Measurements from ENCODE around the gene C20orf204. TPM values are rescaled to one million over a fixed set of nuclear protein-coding genes. Genes with fewer than 3 reads are reported as not detected.

Gene C20orf204
- total and polyA plus RNA-seq, 10 of the 15 experiments (the other 5 are each of a cell fraction or from before 2014, with no cell fraction given), result 0.24 to 56.0 (median 12.4) TPM

DNA sequence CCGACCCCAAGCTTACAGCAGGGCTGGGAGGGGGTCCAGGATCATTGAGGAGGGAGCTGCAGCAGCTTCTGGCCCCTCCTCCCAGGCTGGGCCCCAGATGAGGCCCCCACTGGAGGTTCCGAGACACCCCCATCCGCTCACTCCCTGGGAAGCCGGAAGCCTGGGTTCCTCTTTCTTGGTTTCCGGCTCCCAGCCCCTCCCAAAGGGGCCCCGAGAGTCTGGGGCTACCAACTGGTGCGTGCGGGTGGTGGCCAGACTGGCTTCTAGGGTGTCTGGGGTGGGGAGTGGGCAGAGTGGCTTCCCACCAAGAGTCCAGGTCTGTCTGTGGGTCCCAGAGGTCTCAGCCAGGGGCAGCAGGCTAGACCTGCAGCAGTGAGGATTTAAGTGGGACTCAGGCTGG, 41.1 kb downstream of the C20orf204 start:
- in situ Hi-C loops (cut with MboI) (no loop called here), intact Hi-C loops (cut with micrococcal nuclease; ENCODE audit: unreplicated experiment) (no loop called here)
- SMC1A ChIA-PET (ENCODE audit: uncharacterized antibody, unreplicated experiment), result interaction anchor here (2.8 kb wide), 1 partner anchor 11 kb away, joined by 10 read pairs; no protein-coding TSS in a partner anchor
- no TSS peak for BruUV-seq (replicated peaks)
- Histone ChIP-seq H3K27me3 (replicated peaks in 1 of 2; ENCODE audit: control insufficient read depth in 2 of 2, insufficient read depth in 2 of 2, low read length in 1 of 2) (no peaks in the 10 kb centered on the region), H3K9me3 (replicated peaks; ENCODE audit: control insufficient read depth, insufficient read depth, low read length) (no peaks in the 10 kb centered on the region), H3K4me2 (ENCODE audit: control insufficient read depth, insufficient read depth) (peak overlapping the region; percentile 97), H3K27ac (ENCODE audit: control insufficient read depth, insufficient read depth) (peak overlapping the region; percentile 85), H2AFZ (ENCODE audit: control insufficient read depth, low read depth, low read length) (no peak overlapping the region), H3K4me3 (peak overlapping the region; percentile 83), H3K9ac (ENCODE audit: control insufficient read depth, insufficient read depth, low read length) (peak overlapping the region; percentile 91), H3K4me1 (ENCODE audit: control insufficient read depth, insufficient read depth, low read length) (peaks cover 19% of the 10 kb centered on the region; the same call in 1 of the 2 replicates), H3K79me2 (ENCODE audit: control insufficient read depth, insufficient read depth, low read length) (peaks cover 30% of the 10 kb centered on the region), H3K36me3 (ENCODE audit: control insufficient read depth in 2 of 2, insufficient read depth in 2 of 2, low read length in 1 of 2) (peaks cover 3 to 18% of the 10 kb centered on the region in 2 experiments), H4K20me1 (ENCODE audit: control insufficient read depth, insufficient read depth) (no peaks in the 10 kb centered on the region)
- ATAC-seq (peak; percentile 54), FAIRE-seq (no peak), DNase-seq (ENCODE audit: low read depth, low spot score) (no peak)
- RAD21 ChIA-PET (ENCODE audit: unreplicated experiment), result interaction anchor here (1.2 to 2.3 kb wide), 4 partner anchors 11 to 36 kb away, joined by 4 to 7 read pairs (median 4); no protein-coding TSS in a partner anchor
- 0% methylated on average over 8 of the region's 8 CpGs for WGBS (ENCODE audit: insufficient coverage, insufficient replicate concordance, low lambda C conversion rate, missing lambda C conversion rate)
- CTCF ChIA-PET, result interaction anchor here (1.1 to 3.9 kb wide), 5 partner anchors 10 to 38 kb away, joined by 3 to 22 read pairs (median 7); no protein-coding TSS in a partner anchor
- POLR2A ChIA-PET, result interaction anchor here (1.1 to 3.2 kb wide), 6 partner anchors 12 to 38 kb away, joined by 4 to 10 read pairs (median 8); no protein-coding TSS in a partner anchor
- TF ChIP-seq MYC (IDR thresholded peaks at IDR 0.05; ENCODE audit: insufficient read depth, insufficient read length, insufficient replicate concordance, low read length, severe bottlenecking) (no peak), CEBPB (IDR thresholded peaks at IDR 0.05; ENCODE audit: borderline replicate concordance in 1 of 2, low read depth in 2 of 2, low read length in 2 of 2) (no peak), NR2F1 (conservative IDR thresholded peaks at IDR 0.05) (no peak; the same call in 1 of the 2 replicates), YBX1 (IDR thresholded peaks at IDR 0.05) (no peak), ZZZ3 (IDR thresholded peaks at IDR 0.05; ENCODE audit: control insufficient read depth, insufficient read length, low read depth) (no peak), NFXL1 (IDR thresholded peaks at IDR 0.05; ENCODE audit: borderline replicate concordance) (no peak), SMAD5 (IDR thresholded peaks at IDR 0.05; ENCODE audit: low read depth) (no peak), DPF2 (IDR thresholded peaks at IDR 0.05) (peak; percentile 48; the same call in 1 of the 2 replicates), SRF (IDR thresholded peaks at IDR 0.05; ENCODE audit: low read depth in 2 of 2, low read length in 2 of 2) (no peak), CHD4 (IDR thresholded peaks at IDR 0.05) (no peak), SMARCA5 (IDR thresholded peaks at IDR 0.05) (no peak), CREB1 (IDR thresholded peaks at IDR 0.05; ENCODE audit: low read depth) (0 out of 2 replicates have a peak, but pooled peaks have one; percentile 29), TCF12 (IDR thresholded peaks at IDR 0.05; ENCODE audit: low read depth, low read length) (no peak), KAT2A (conservative IDR thresholded peaks at IDR 0.05; ENCODE audit: control insufficient read depth, low read depth, low read length) (no peak), TAF1 (IDR thresholded peaks at IDR 0.05; ENCODE audit: borderline replicate concordance, low read depth, low read length) (0 out of 2 replicates have a peak, but pooled peaks have one; percentile 39), POLR2A (IDR thresholded peaks at IDR 0.05; ENCODE audit: low read depth, low read length) (peak; percentile 60)
- TF ChIP-seq, protein P1, sequence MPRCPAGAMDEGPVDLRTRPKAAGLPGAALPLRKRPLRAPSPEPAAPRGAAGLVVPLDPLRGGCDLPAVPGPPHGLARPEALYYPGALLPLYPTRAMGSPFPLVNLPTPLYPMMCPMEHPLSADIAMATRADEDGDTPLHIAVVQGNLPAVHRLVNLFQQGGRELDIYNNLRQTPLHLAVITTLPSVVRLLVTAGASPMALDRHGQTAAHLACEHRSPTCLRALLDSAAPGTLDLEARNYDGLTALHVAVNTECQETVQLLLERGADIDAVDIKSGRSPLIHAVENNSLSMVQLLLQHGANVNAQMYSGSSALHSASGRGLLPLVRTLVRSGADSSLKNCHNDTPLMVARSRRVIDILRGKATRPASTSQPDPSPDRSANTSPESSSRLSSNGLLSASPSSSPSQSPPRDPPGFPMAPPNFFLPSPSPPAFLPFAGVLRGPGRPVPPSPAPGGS (IDR thresholded peaks at IDR 0.05; ENCODE audit: borderline replicate concordance, insufficient read depth, low read depth, low read length, poor library complexity, severe bottlenecking), result no peak
- TF ChIP-seq, protein P2, sequence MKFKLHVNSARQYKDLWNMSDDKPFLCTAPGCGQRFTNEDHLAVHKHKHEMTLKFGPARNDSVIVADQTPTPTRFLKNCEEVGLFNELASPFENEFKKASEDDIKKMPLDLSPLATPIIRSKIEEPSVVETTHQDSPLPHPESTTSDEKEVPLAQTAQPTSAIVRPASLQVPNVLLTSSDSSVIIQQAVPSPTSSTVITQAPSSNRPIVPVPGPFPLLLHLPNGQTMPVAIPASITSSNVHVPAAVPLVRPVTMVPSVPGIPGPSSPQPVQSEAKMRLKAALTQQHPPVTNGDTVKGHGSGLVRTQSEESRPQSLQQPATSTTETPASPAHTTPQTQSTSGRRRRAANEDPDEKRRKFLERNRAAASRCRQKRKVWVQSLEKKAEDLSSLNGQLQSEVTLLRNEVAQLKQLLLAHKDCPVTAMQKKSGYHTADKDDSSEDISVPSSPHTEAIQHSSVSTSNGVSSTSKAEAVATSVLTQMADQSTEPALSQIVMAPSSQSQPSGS (IDR thresholded peaks at IDR 0.05; ENCODE audit: low read length), result no peak
- TF ChIP-seq, protein P3, sequence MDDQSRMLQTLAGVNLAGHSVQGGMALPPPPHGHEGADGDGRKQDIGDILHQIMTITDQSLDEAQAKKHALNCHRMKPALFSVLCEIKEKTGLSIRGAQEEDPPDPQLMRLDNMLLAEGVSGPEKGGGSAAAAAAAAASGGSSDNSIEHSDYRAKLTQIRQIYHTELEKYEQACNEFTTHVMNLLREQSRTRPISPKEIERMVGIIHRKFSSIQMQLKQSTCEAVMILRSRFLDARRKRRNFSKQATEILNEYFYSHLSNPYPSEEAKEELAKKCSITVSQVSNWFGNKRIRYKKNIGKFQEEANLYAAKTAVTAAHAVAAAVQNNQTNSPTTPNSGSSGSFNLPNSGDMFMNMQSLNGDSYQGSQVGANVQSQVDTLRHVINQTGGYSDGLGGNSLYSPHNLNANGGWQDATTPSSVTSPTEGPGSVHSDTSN (IDR thresholded peaks at IDR 0.05; ENCODE audit: insufficient replicate concordance, low read depth, low read length), result no peak
- TF ChIP-seq, protein P4, sequence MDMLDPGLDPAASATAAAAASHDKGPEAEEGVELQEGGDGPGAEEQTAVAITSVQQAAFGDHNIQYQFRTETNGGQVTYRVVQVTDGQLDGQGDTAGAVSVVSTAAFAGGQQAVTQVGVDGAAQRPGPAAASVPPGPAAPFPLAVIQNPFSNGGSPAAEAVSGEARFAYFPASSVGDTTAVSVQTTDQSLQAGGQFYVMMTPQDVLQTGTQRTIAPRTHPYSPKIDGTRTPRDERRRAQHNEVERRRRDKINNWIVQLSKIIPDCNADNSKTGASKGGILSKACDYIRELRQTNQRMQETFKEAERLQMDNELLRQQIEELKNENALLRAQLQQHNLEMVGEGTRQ (IDR thresholded peaks at IDR 0.05; ENCODE audit: borderline replicate concordance, low read depth, low read length), result no peak

Data from GM12878 (cell line).